GM21360 (cell line): ENCODE data around the gene FLCN.
"Not testable (repeated sequence)": the region's sequence is repeated elsewhere in the genome, so short reads cannot be mapped to it uniquely, and the experiment has no call there.

ENCODE experiments used
- ATAC-seq: cut with Tn5 transposase; IDR thresholded peaks from one replicate; pipeline ENCODE4 v1.9.1; 2021; ENCODE audit warnings: mild to moderate bottlenecking, moderate library complexity; ENCODE audit not compliant: unreplicated experiment

Gene FLCN

GRCh38 chr17:17214646-17215436 lies 22.1 kb downstream of the FLCN start:
- no peak for ATAC-seq

- ATAC-seq = no peak
Measured at GRCh38 chr17:17213775-17214174, 23.2 kb downstream of the FLCN start.

GRCh38 chr17:17207998-17208397 lies 29.0 kb downstream of the FLCN start:
- no peak for ATAC-seq

GRCh38 chr17:17206913-17207335 lies 30.0 kb downstream of the FLCN start:
- ATAC-seq = no peak

- ATAC-seq = peak; percentile 53
Measured at GRCh38 chr17:17206124-17206912, 30.6 kb downstream of the FLCN start, which contains the start of gene PLD6. Gene PLD6, minus strand, starts transcription at chr17:17206333. Its CDS starts 47 bp downstream, at chr17:17206286.

GRCh38 chr17:17205368-17206123 lies 31.4 kb downstream of the FLCN start:
- ATAC-seq = peak; percentile 48

- ATAC-seq = no peak
Measured at GRCh38 chr17:17204635-17205231, 32.2 kb downstream of the FLCN start.

- ATAC-seq = no peak
Measured at GRCh38 chr17:17204041-17204591, 32.9 kb downstream of the FLCN start.

GRCh38 chr17:17203173-17203730 lies 33.7 kb downstream of the FLCN start:
- no peak for ATAC-seq

GRCh38 chr17:17201907-17202306 lies 35.1 kb downstream of the FLCN start:
- no peak for ATAC-seq

- ATAC-seq = no peak
Measured at GRCh38 chr17:17201271-17201670, 35.7 kb downstream of the FLCN start.

- ATAC-seq = no peak
Measured at GRCh38 chr17:17200831-17201230, 36.1 kb downstream of the FLCN start.

GRCh38 chr17:17200311-17200710 lies 36.7 kb downstream of the FLCN start:
- ATAC-seq = no peak

GRCh38 chr17:17198281-17198680 lies 38.7 kb downstream of the FLCN start:
- no peak for ATAC-seq

GRCh38 chr17:17196776-17197175 lies 40.2 kb downstream of the FLCN start:
- ATAC-seq = no peak

GRCh38 chr17:17195466-17195865 lies 41.5 kb downstream of the FLCN start:
- ATAC-seq = not testable (repeated sequence)

- ATAC-seq = no peak
Measured at GRCh38 chr17:17191961-17192381, 45.0 kb downstream of the FLCN start.

- ATAC-seq = no peak
Measured at GRCh38 chr17:17191346-17191792, 45.6 kb downstream of the FLCN start.

GRCh38 chr17:17190188-17190587 lies 46.8 kb downstream of the FLCN start:
- no peak for ATAC-seq

- no peak for ATAC-seq
Measured at GRCh38 chr17:17189559-17189958, 47.4 kb downstream of the FLCN start.
